ENCODE results near the gene ADGRL1.
"Not testable (repeated sequence)": the region's sequence is repeated elsewhere in the genome, so short reads cannot be mapped to it uniquely, and the experiment has no call there.

Gene ADGRL1

DNA sequence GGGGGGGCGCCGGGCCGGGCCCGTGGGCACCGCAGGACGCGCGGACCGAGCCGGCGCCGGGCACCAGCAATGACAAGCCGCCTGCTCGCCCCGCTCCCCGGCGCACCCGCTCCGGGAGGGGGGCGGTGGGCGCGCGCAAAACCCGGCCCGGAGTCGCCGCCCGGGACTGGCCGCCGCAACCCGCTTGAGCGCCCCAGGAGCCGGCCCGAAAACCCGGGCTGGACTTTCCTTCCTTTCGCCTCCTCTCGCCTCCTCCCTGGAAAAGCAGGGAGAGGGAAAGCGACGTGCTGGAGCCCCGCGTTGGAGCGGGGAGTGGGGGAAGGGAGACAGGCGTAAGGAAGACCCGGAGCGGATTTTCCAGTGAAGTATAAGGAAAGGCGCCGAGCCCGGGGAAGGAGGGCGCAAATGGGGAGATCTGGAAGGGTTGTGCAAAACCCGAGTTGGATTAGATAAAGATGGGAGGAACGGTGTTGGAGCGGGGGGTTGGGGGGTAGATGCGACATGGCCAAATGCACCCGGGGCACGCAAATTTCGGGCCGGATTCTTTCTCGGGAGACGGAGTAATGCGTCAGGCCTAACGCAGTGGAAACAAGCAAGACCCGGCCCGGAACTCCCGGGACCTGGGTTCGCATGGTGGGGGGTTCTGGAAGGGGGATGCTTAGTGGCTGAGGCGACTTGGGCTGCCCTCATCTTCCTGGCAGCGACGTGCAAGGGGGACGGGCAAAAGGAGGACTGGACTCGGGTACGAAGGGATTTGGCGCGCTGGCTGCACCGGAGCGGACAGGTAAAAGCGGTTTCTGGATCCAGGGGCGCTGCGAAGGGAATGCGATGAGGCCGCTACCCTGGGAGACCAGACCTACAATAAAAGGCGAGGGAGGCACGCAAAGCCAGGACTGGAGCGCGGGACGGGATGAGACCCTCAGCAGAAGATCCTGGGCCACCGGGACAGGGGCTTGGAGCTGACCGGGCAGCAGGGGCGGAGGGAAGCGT is 1.1 kb upstream of the ADGRL1 start:
- H3K27ac Mint-ChIP-seq: peak overlapping the region; percentile 86
- not testable (repeated sequence) for H3K36me3 Mint-ChIP-seq, H3K9me3 Mint-ChIP-seq
- peaks cover 94% of the 10 kb centered on the region for H3K27me3 Mint-ChIP-seq
- H3K4me3 Mint-ChIP-seq: peak overlapping the region; percentile 87
- peak; percentile 85 for DNase-seq
- peaks cover 32% of the 10 kb centered on the region for H3K4me1 Mint-ChIP-seq
- CTCF ChIA-PET: interaction anchor here (0.6 kb wide), 1 partner anchor 136 kb away, joined by 3 read pairs; no protein-coding TSS in a partner anchor

DNA sequence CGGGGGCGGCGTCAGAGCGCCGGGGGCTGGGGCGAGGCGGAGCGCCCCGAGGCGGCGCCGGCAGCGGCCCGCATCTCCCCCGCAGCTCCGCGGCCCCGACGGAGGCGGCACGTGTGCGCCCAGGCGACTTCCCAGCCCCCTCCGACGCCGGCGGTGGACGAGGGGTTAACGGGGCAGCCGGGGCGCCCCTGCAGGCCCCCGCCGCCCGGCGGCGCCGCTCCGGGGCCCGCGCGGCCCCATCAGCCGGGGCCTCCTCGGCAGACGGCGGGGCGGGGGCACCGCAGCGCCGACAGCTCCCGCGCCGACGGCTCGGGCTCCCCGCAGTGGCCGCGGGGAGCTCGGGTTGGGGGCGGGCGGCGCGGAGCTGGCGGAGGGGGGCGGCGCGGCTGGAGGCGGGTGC is 339 bp upstream of the ADGRL1 start:
- H3K36me3 Mint-ChIP-seq, H3K4me3 Mint-ChIP-seq, H3K27ac Mint-ChIP-seq, H3K9me3 Mint-ChIP-seq, CTCF ChIA-PET: not testable (repeated sequence)
- peak; percentile 47 for DNase-seq
- peaks cover 94% of the 10 kb centered on the region for H3K27me3 Mint-ChIP-seq
- H3K4me1 Mint-ChIP-seq: peaks cover 32% of the 10 kb centered on the region

DNA sequence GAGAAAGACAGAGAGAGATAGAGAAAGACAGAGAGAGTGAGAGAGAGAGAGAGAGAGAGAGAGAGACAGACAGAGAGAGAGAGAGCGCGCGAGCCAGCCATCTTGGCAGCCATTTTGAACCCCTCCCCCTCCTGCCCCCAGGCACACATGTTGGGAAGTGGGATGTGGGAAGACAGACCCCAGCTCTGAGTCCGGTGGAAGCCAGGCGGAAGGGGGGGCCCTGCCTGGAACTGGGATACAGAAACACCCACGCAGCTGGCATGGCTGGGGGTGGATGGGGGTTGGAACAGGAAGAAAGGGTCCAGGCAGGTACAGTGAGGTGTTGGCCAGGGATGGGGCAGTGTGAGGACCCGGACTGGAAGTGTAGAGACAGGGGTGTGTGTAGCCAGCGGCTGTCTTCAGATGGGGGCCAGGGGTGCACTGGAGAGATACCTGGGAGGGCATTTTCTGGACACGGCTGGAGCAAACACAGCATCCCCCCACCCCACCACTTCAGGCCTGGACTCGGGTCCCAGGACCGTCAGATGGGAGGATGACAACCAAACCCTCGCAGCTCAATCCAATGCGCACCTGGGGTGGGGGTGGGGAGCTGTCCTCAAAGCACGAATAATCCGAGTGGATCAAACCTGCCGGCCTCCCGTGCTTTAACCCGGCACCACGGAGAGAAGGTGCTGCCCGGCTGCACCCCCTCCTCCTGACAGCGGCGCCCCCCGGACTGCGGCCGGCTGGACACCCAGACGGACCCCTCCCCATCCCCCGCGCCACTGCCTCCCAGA is 1.1 kb downstream of the ADGRL1 start:
- H3K27me3 Mint-ChIP-seq: peaks cover 80% of the 10 kb centered on the region

DNA sequence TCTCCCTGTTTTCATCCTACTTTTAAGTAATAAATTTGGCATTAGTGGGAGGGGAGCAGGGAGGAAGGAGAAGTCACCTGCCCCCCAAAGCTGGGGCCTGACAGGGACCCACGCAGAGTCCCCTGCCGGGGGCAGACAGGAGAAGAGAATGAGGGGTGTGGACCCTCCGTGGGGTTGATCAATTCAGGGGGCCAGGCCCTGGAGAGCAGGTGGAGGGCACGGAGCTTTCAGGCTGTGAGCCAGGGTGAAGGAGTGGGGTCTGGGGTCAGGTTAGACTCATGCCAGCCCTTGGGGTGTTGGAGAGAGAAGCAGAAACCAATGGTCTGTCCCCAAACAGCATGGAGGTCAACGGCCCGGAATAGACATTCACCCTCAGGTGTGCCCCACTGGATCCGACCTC is 1.8 kb downstream of the ADGRL1 start:
- CTCF ChIA-PET, H3K36me3 Mint-ChIP-seq, DNase-seq, H3K9me3 Mint-ChIP-seq: not testable (repeated sequence)
- Mint-ChIP-seq H3K27ac (peak overlapping the region; percentile 63), H3K4me3 (peak overlapping the region; percentile 72), H3K4me1 (peaks cover 31% of the 10 kb centered on the region), H3K27me3 (peaks cover 74% of the 10 kb centered on the region)

More for the DNA sequence above, 1.1 kb downstream of the ADGRL1 start:
- not testable (repeated sequence) for H3K9me3 Mint-ChIP-seq, H3K36me3 Mint-ChIP-seq, DNase-seq
- CTCF ChIA-PET: interaction anchor here (1.1 kb wide), 1 partner anchor 143 kb away, joined by 3 read pairs; no protein-coding TSS in a partner anchor
- peak overlapping the region; percentile 63 for H3K27ac Mint-ChIP-seq
- peaks cover 34% of the 10 kb centered on the region for H3K4me1 Mint-ChIP-seq
- peak overlapping the region; percentile 72 for H3K4me3 Mint-ChIP-seq

DNA sequence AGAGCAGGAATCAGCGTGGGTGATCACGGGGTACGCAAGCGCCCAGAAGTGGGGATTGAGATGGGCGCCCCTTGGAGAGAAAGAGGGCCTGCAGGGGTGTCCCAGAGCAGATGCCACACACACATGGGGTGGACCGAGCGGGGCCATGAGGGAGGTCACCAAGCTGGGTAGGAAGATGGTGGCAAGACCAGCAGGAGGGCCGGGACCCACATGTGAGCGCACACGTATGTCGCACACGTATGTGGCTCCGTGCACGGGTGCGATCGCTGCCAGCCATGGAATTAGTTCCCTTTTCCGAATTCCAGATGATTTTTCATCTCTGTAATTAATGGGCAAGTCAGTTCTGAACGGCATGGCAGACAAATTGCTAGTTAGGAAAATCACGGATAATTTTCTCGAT is 2.2 kb downstream of the ADGRL1 start:
- peaks cover 70% of the 10 kb centered on the region for H3K27me3 Mint-ChIP-seq
- CTCF ChIA-PET, DNase-seq, H3K9me3 Mint-ChIP-seq, H3K36me3 Mint-ChIP-seq, H3K27ac Mint-ChIP-seq: not testable (repeated sequence)
- peak overlapping the region; percentile 72 for H3K4me3 Mint-ChIP-seq
- H3K4me1 Mint-ChIP-seq: peaks cover 26% of the 10 kb centered on the region

DNA sequence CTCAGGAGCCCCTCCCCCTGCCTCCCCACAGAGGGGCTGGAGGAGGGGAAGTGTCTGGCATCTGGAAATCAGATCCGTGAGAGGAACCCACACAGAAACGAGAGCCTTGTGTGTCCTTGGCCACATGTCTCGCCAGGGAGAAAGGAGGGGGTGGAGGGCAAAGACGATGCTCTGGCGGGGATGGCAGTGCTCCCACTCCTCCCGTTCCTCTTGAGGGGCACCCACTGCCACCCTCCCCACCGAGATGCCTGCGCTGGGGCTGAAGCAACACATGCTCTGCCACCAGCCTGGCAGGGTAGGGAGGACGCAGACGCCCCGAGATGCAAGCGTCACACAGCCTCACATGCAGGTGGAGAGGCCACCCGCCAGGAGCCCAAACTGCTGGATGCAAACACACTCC is 2.8 kb downstream of the ADGRL1 start:
- H3K27me3 Mint-ChIP-seq: peaks cover 66% of the 10 kb centered on the region
- no peak overlapping the region for H3K4me3 Mint-ChIP-seq
- CTCF ChIA-PET: no interaction called here
- H3K4me1 Mint-ChIP-seq: peaks cover 24% of the 10 kb centered on the region
- H3K36me3 Mint-ChIP-seq: no peaks in the 10 kb centered on the region
- DNase-seq: no peak
- H3K27ac Mint-ChIP-seq: no peak overlapping the region
- H3K9me3 Mint-ChIP-seq: no peaks in the 10 kb centered on the region

DNA sequence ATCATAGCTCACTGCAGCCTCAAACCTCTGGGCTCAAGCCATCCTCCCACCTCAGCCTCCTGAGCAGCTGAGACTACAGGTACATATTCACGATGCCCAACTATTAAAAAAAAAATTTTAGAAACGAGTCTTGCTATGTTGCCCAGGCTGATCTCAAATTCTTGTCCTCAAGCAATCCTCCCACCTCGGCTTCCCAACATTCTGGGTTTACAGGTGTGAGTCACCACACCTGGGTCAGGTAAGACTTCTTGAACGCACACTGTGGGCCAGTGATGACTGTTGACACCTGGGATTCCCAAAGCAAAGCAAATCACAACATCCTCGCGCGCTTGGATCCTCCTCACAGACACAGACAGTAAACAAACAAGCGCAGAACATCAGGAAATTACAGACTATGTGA is 4.5 kb downstream of the ADGRL1 start:
- H3K4me3 Mint-ChIP-seq, DNase-seq, H3K27ac Mint-ChIP-seq, H3K9me3 Mint-ChIP-seq, H3K36me3 Mint-ChIP-seq: not testable (repeated sequence)
- CTCF ChIA-PET: interaction anchor here (5.2 kb wide), 1 partner anchor 147 kb away, joined by 82 read pairs; no protein-coding TSS in a partner anchor
- peaks cover 55% of the 10 kb centered on the region for H3K27me3 Mint-ChIP-seq
- peaks cover 19% of the 10 kb centered on the region for H3K4me1 Mint-ChIP-seq

DNA sequence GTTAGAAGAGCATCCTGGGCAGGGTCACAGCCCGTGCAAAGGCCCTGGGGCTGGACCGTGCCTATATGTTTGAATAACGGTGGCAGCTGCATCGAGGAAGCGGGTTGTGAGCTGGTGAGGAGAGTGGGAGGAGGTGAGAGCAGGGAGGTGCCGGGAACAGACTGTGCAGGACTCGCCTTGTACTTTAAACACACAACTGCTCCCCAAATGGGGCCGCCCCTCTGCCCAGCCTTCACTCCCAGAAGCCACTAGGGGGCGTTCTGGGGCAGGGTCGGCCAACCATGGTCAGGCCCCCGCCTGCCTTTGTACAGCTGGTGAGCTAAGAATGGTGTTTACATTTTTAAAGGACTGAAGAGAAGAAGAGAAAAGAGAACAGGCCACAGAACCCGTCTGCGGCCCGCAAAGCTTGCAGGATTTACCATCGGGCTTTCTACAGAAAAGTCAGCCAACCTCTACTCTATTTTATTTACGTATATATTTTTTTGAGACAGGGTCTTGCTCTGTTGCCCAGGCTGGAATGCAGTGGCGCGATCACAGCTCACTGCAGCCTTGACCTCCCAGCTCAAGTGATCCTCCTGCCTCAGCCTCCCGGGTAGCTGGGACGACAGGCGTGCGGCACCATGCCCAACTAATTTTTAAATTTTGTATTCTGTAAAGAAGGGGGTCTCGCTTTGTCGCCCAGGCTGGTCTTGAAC is 5.7 kb downstream of the ADGRL1 start:
- not testable (repeated sequence) for H3K27ac Mint-ChIP-seq, H3K36me3 Mint-ChIP-seq, H3K9me3 Mint-ChIP-seq, H3K4me3 Mint-ChIP-seq
- H3K4me1 Mint-ChIP-seq: peaks cover 25% of the 10 kb centered on the region
- H3K27me3 Mint-ChIP-seq: peaks cover 49% of the 10 kb centered on the region
- CTCF ChIA-PET: interaction anchor here (1.0 to 5.2 kb wide), 6 partner anchors 13 to 279 kb away, joined by 3 to 82 read pairs (median 5); partner anchors contain the start of gene ASF1B
- peak; percentile 66 for DNase-seq

DNA sequence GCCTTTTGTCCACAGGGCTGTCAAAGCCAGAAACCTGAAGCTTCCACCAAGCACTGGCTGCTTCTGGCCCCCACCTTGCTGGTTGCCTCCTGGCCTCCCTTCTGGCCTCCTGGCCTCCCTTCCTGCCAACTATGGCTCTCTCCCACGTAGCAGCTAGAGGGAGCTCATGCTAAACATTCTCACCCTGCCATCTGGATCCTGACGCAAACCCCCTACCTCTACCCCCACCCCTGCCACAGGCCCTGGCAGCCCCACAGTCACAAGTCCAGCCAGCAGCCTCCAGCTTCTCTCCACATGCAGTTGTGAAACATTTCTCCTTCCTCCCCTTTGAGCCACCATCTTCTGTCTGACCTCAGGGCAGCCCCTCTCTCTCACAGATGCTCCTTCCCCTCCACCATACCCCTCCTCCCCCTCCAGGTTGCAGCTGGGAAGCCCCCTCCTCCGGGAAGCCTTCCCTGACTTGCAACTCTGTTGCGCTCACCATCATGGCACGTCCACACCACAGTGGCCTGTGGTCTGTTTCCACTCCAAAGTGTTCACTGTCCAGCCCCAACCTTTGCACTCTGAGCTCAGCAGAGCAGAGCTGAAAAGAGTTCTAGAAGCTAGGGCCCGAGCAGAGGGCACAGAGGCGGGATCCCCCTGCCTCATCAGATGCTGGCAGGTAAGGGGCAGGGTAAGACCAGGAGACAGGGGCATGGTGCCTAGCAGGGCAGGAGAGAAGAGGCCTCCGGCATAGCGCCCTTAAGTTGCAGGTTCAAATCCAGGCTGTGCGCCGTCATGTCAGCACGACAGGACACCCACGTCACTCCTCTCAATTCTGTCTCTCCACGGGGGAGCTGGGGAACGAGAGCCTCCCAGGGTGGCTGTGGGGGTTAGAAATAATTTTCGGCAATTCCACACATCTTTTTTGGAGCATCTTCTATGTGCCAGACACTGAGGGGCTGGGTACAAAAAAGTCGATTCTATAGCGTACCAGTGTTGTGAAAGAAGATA is 7.3 kb downstream of the ADGRL1 start:
- Mint-ChIP-seq H3K4me3 (no peak overlapping the region), H3K36me3 (no peaks in the 10 kb centered on the region), H3K27me3 (peaks cover 33% of the 10 kb centered on the region), H3K27ac (peak overlapping the region; percentile 24), H3K4me1 (peaks cover 14% of the 10 kb centered on the region), H3K9me3 (no peaks in the 10 kb centered on the region)
- CTCF ChIA-PET: interaction anchor here (0.6 to 5.2 kb wide), 11 partner anchors 13 to 281 kb away, joined by 3 to 82 read pairs (median 4); partner anchors contain the start of gene ASF1B
- DNase-seq: no peak

DNA sequence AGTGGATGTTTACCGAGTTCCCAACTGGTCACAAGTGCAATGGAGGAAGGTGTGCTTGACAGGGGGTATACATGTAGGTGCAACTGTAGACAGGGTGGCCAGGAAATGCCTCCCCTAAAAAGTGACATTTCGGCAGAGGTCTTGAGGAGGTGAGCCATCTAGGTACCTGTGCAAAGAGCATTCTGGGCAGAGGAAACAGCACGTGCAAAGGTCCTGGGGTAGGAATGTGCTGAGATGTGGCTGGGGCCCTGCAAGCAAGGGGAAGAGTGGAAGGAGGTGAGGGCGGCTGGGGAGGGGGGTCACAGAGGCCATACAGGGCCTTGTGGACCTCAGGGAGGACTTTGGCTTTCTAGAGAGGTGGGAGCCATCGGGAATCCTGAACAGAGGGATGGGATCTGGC is 8.1 kb downstream of the ADGRL1 start:
- Mint-ChIP-seq H3K36me3 (no peaks in the 10 kb centered on the region), H3K4me1 (peaks cover 14% of the 10 kb centered on the region), H3K27ac (peak overlapping the region; percentile 24), H3K4me3 (no peak overlapping the region), H3K9me3 (no peaks in the 10 kb centered on the region), H3K27me3 (peaks cover 25% of the 10 kb centered on the region)
- CTCF ChIA-PET: interaction anchor here (0.6 to 5.2 kb wide), 5 partner anchors 36 to 208 kb away, joined by 3 to 82 read pairs (median 4); no protein-coding TSS in a partner anchor
- no peak for DNase-seq

DNA sequence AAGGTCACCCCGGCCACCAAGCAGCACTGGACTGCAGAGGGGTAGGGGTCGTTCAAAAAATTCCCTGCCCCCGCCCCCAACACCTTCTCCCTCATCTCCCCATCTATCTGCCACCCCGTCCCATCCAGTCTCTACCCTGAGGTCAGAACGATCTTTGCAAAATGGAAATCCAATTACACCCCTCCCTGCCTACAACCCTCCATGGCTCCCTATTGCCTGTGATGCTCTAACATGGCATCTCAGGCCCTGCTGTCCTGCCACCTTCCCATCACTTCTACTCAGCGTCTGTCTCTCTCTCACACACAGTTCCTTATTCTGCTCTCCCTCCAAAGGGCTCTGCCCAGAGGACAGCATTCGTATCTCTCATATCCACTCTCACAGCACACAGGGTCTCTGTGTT is 8.7 kb downstream of the ADGRL1 start:
- peaks cover 19% of the 10 kb centered on the region for H3K27me3 Mint-ChIP-seq

DNA sequence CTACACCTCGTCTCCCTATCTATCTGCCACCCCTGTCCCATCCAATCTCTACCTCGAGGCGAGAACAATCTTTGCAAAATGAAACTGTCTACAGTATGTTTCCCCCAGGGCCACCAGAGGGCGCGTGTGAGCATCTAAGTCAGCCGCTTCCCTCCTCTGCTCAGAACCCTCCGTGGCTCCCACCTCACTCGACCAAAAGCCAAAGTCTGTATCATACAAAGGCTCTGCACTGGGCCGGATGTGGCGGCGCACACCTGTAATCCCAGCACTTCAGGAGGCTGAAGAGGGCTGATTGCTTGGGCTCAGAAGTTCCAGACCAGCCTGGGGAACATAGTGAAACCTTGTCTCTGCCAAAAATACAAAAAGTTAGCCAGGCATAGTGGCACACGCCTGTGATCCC is 9.9 kb downstream of the ADGRL1 start:
- CTCF ChIA-PET: interaction anchor here (0.8 to 3.7 kb wide), 5 partner anchors 21 to 160 kb away, joined by 3 to 22 read pairs (median 4); partner anchors contain the start of gene ASF1B
- not testable (repeated sequence) for H3K27me3 Mint-ChIP-seq, H3K27ac Mint-ChIP-seq, H3K9me3 Mint-ChIP-seq, H3K36me3 Mint-ChIP-seq
- Mint-ChIP-seq H3K4me3 (peak overlapping the region; percentile 1), H3K4me1 (peaks cover 16% of the 10 kb centered on the region)
- DNase-seq: peak; percentile 87

More for the DNA sequence above, 8.7 kb downstream of the ADGRL1 start:
- H3K36me3 Mint-ChIP-seq, H3K27ac Mint-ChIP-seq, H3K9me3 Mint-ChIP-seq, DNase-seq, H3K4me3 Mint-ChIP-seq: not testable (repeated sequence)
- CTCF ChIA-PET: interaction anchor here (1.4 to 5.2 kb wide), 4 partner anchors 20 to 151 kb away, joined by 4 to 82 read pairs (median 13); no protein-coding TSS in a partner anchor
- H3K4me1 Mint-ChIP-seq: peaks cover 14% of the 10 kb centered on the region

DNA sequence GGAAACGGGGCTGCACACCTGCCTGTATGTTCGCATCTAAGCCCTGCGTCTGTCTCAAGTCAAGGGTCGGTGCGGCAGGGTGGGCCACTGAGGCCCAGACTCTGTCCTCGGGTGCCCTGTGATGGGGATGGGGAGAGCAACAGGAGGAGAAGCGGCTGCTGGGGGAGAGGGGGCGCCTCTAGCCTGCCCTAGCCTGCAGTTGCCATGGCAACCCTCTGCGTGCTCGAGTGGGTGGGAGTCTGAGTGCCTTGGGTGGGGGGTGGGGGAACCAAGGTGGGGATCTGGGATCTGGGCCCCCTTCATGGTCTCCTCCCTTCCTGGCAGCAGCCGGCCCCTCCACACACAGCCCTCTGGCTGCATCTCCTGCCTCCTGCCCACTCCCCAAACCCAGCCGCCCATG is 10.8 kb downstream of the ADGRL1 start:
- H3K9me3 Mint-ChIP-seq, DNase-seq, H3K27me3 Mint-ChIP-seq, H3K4me3 Mint-ChIP-seq, H3K36me3 Mint-ChIP-seq, H3K27ac Mint-ChIP-seq: not testable (repeated sequence)
- CTCF ChIA-PET: interaction anchor here (1.3 to 3.7 kb wide), 3 partner anchors 58 to 155 kb away, joined by 3 to 22 read pairs (median 17); partner anchors contain the start of gene ASF1B
- H3K4me1 Mint-ChIP-seq: peaks cover 21% of the 10 kb centered on the region
